Hematopoietic multipotent progenitor cell (in vitro differentiated cells): ENCODE data around the gene RPH3AL. TPM values are rescaled to one million over a fixed set of nuclear protein-coding genes. Genes with fewer than 3 reads are reported as not detected.
"Not testable (repeated sequence)": the region's sequence is repeated elsewhere in the genome, so short reads cannot be mapped to it uniquely, and the experiment has no call there.

Experiments used
- DNase-seq, 3 donors: peaks; one replicate each; pipeline ENCODE4 v3.0.0-alpha.2; 2011 to 2015; ENCODE audit warnings: low read depth in 2 of 3, low spot score in 2 of 3
- total RNA-seq: library from RNA; depleted of rRNA; stranded (reverse); fragments of >200 nt; gene quantifications from one replicate; pipeline ENCODE4 v1.2.3, GENCODE V29; 2012

The RPH3AL gene
- total RNA-seq, 1 donor, result 14.3 TPM

GRCh38 chr17:248337-249235 lies 104.0 kb downstream of the RPH3AL start:
- DNase-seq, result no peak

GRCh38 chr17:247767-248166 lies 104.8 kb downstream of the RPH3AL start:
- no peak for DNase-seq

- no peak for DNase-seq
These were observed 105.7 kb downstream of the RPH3AL start for GRCh38 chr17:246851-247421.

GRCh38 chr17:246226-246625 lies 106.4 kb downstream of the RPH3AL start:
- DNase-seq, result no peak

GRCh38 chr17:245611-246010 lies 107.0 kb downstream of the RPH3AL start:
- no peak for DNase-seq

- DNase-seq, result no peak
These were observed 107.6 kb downstream of the RPH3AL start for GRCh38 chr17:245020-245419.

- not testable (repeated sequence) for DNase-seq
These were observed 108.7 kb downstream of the RPH3AL start for GRCh38 chr17:243924-244323.

GRCh38 chr17:238964-239259 lies 113.7 kb downstream of the RPH3AL start:
- no peak for DNase-seq

GRCh38 chr17:238071-238963 lies 114.3 kb downstream of the RPH3AL start:
- DNase-seq, result no peak

GRCh38 chr17:237406-237955 lies 115.1 kb downstream of the RPH3AL start:
- no peak for DNase-seq

GRCh38 chr17:236641-237405 lies 115.8 kb downstream of the RPH3AL start:
- DNase-seq, result no peak

GRCh38 chr17:235831-236640 lies 116.6 kb downstream of the RPH3AL start:
- DNase-seq, result no peak

- not testable (repeated sequence) for DNase-seq
These were observed 117.4 kb downstream of the RPH3AL start for GRCh38 chr17:234994-235830.

GRCh38 chr17:234163-234993 lies 118.2 kb downstream of the RPH3AL start:
- DNase-seq, result not testable (repeated sequence)

GRCh38 chr17:233473-233941 lies 119.1 kb downstream of the RPH3AL start:
- DNase-seq, result no peak

- no peak for DNase-seq
These were observed 120.4 kb downstream of the RPH3AL start for GRCh38 chr17:231966-232807.
